Peyer's patch (tissue), 4 donors: ENCODE results near the gene FAAP100. TPM values are rescaled to one million over a fixed set of nuclear protein-coding genes. Genes with fewer than 3 reads are reported as not detected.

Experiments used
- DNase-seq, 3 donors: peaks; one replicate each; pipeline ENCODE4 v3.0.0-alpha.2; 2017 to 2019
- H3K27ac ChIP-seq, 4 donors: fragments of 200-600 bp; sonication (generic); one replicate each; pipeline ENCODE4 v1.5.1; 2016 to 2019
- H3K27me3 ChIP-seq, 2 donors: fragments of 200-600 bp; sonication (generic); one replicate each; pipeline ENCODE4 v1.5.1; 2019
- H3K36me3 ChIP-seq, 3 donors: fragments of 200-600 bp; sonication (generic); one replicate each; pipeline ENCODE4 v1.5.1; 2016 to 2019
- H3K4me1 ChIP-seq, 4 donors: fragments of 200-600 bp; sonication (generic); one replicate each; pipeline ENCODE4 v1.5.1; 2016 to 2019
- H3K4me3 ChIP-seq, 4 donors: fragments of 200-600 bp; sonication (generic); 1 replicate in 3 of 4; 2 replicates in 1 of 4; pipeline ENCODE4 v1.5.1; 2016 to 2019; ENCODE audit warnings: mild to moderate bottlenecking in 1 of 4
- H3K9me3 ChIP-seq, 4 donors: fragments of 200-600 bp; sonication (generic); one replicate each; pipeline ENCODE4 v1.5.1; 2016 to 2019; ENCODE audit warnings: mild to moderate bottlenecking in 1 of 4
- CTCF ChIP-seq, 6 experiments: fragments of 450-650 bp in 4 of 6; fragments of 200-600 bp in 2 of 6; sonication (generic) in 1 of 6; IDR thresholded peaks; one replicate each; pipeline ENCODE4 v1.5.1; 2017 to 2019; ENCODE audit warnings: antibody characterized with exemption in 6 of 6, mild to moderate bottlenecking in 3 of 6, moderate library complexity in 1 of 6
- POLR2A ChIP-seq, 2 donors: fragments of 450-650 bp; IDR thresholded peaks; one replicate each; pipeline ENCODE4 v1.5.1; 2017; ENCODE audit warnings: antibody characterized with exemption in 2 of 2, mild to moderate bottlenecking in 2 of 2, moderate library complexity in 2 of 2
- total RNA-seq, 4 donors: library from RNA; depleted of rRNA; stranded (reverse); fragments of >200 nt; gene quantifications; one replicate each; pipeline ENCODE4 v1.1.0, GENCODE V29; 2016

Gene FAAP100
- total RNA-seq, 4 donors from 2014 or later: 38.2 to 66.9 (median 52.2) TPM

- Histone ChIP-seq H3K27me3 (no peaks in the 10 kb centered on the region), H3K9me3 (no peaks in the 10 kb centered on the region), H3K27ac (peak overlapping the region in 3 of 4 donors; percentile 18 to 87 (median 82)), H3K4me1 (peaks cover 4 to 28% (median 18%) of the 10 kb centered on the region in 4 donors), H3K36me3 (peaks cover 0 to 43% (median 0%) of the 10 kb centered on the region in 3 donors), H3K4me3 (no peak overlapping the region)
- TF ChIP-seq CTCF (IDR thresholded peaks at IDR 0.05) (no peak), POLR2A (IDR thresholded peaks at IDR 0.05) (no peak)
- peak in 1 of 3 donors; percentile 70 for DNase-seq
Measured at GRCh38 chr17:81556863-81557262, 4.7 kb upstream of the FAAP100 start.

GRCh38 chr17:81556175-81556691, 4.1 kb upstream of the FAAP100 start:
- Histone ChIP-seq H3K4me1 (peaks cover 4 to 33% (median 23%) of the 10 kb centered on the region in 4 donors), H3K36me3 (peaks cover 0 to 36% (median 0%) of the 10 kb centered on the region in 3 donors), H3K27ac (peak overlapping the region in 3 of 4 donors; percentile 18 to 87 (median 82)), H3K27me3 (no peaks in the 10 kb centered on the region), H3K4me3 (no peak overlapping the region), H3K9me3 (no peaks in the 10 kb centered on the region)
- peak in 2 of 3 donors; percentile 68 to 76 for DNase-seq
- no peak for TF ChIP-seq CTCF (IDR thresholded peaks at IDR 0.05)
- TF ChIP-seq POLR2A (IDR thresholded peaks at IDR 0.05): peak in 1 of 2 donors; percentile 53

- peaks cover 0 to 24% (median 0%) of the 10 kb centered on the region in 3 donors for H3K36me3 ChIP-seq
- peak overlapping the region; percentile 91 to 100 (median 98) for H3K4me3 ChIP-seq
- H3K27me3 ChIP-seq: no peaks in the 10 kb centered on the region
- DNase-seq: no peak
- TF ChIP-seq POLR2A (IDR thresholded peaks at IDR 0.05): no peak
- H3K4me1 ChIP-seq: peaks cover 4 to 40% (median 25%) of the 10 kb centered on the region in 4 donors
- H3K27ac ChIP-seq: peak overlapping the region; percentile 85 to 98 (median 88)
- no peaks in the 10 kb centered on the region for H3K9me3 ChIP-seq
Measured at GRCh38 chr17:81553616-81554181, 1.5 kb upstream of the FAAP100 start.

DNA sequence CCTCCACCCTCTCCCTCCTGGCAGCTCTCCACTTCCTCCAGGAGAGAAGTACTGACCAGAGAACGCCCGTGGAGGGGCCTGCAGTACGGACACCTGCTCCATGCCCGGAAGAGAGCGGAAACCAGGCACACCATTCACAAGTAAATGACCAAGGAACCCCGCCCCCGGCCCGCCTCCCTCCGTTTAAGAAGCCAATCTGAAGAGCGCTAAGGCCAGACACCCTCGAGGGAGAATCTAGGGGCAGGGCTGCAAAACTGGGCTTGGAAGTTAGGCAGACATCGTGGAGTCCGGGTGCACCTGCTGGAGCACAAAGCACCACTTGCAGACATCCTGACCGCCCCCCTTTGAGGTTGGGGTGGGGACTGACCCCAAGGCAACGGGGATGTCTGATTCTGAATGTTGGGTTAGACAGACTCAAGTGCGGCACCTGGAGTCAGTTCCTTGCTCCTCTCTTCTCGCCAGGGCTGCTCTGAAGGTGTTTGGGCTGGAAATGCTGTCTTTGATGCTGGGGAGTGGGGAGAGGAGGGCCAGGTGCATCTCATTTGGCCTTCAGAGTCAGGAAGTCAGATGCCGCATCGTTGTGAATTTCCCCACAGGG, 964 bp upstream of the FAAP100 start:
- TF ChIP-seq CTCF (IDR thresholded peaks at IDR 0.05): peak in 2 of 6 experiments; percentile 4 to 16
- TF ChIP-seq POLR2A (IDR thresholded peaks at IDR 0.05): no peak
- H3K36me3 ChIP-seq: peaks cover 0 to 23% (median 0%) of the 10 kb centered on the region in 3 donors
- peak overlapping the region; percentile 91 to 100 (median 98) for H3K4me3 ChIP-seq
- DNase-seq: peak; percentile 91 to 93 (median 91)
- peak overlapping the region; percentile 85 to 98 (median 88) for H3K27ac ChIP-seq
- H3K27me3 ChIP-seq: no peaks in the 10 kb centered on the region
- H3K4me1 ChIP-seq: peaks cover 4 to 40% (median 25%) of the 10 kb centered on the region in 4 donors
- no peaks in the 10 kb centered on the region for H3K9me3 ChIP-seq

GRCh38 chr17:81551458-81552243, 502 bp downstream of the FAAP100 start:
- H3K4me3 ChIP-seq: peak overlapping the region; percentile 91 to 100 (median 98)
- peak; percentile 33 to 69 (median 67) for DNase-seq
- H3K36me3 ChIP-seq: peaks cover 0 to 33% (median 0%) of the 10 kb centered on the region in 3 donors
- peaks cover 4 to 34% (median 24%) of the 10 kb centered on the region in 4 donors for H3K4me1 ChIP-seq
- no peak for TF ChIP-seq CTCF (IDR thresholded peaks at IDR 0.05)
- TF ChIP-seq POLR2A (IDR thresholded peaks at IDR 0.05): no peak
- peak overlapping the region; percentile 85 to 98 (median 88) for H3K27ac ChIP-seq
- H3K9me3 ChIP-seq: no peaks in the 10 kb centered on the region
- H3K27me3 ChIP-seq: no peaks in the 10 kb centered on the region
